Ascending aorta (tissue), 2 donors: ENCODE data around the gene ABLIM2. TPM values are rescaled to one million over a fixed set of nuclear protein-coding genes. Genes with fewer than 3 reads are reported as not detected.

Experiments
- DNase-seq, 2 donors: peaks; one replicate each; pipeline ENCODE4 v3.0.0-alpha.2; 2019; ENCODE audit warnings: low spot score in 2 of 2
- H3K27ac ChIP-seq, 2 donors: fragments of 200-600 bp; sonication (generic); one replicate each; pipeline ENCODE4 v1.5.1; 2016 to 2017; ENCODE audit warnings: mild to moderate bottlenecking in 1 of 2
- H3K27me3 ChIP-seq: fragments of 200-600 bp; sonication (generic); one replicate; pipeline ENCODE4 v1.5.1; 2017
- H3K36me3 ChIP-seq, 2 donors: fragments of 200-600 bp; sonication (generic); one replicate each; pipeline ENCODE4 v1.5.1; 2016
- H3K4me1 ChIP-seq, 2 donors: fragments of 200-600 bp; sonication (generic); one replicate each; pipeline ENCODE4 v1.5.1; 2016 to 2017; ENCODE audit warnings: mild to moderate bottlenecking in 1 of 2
- H3K4me3 ChIP-seq, 2 donors: fragments of 200-600 bp; sonication (generic); one replicate each; pipeline ENCODE4 v1.5.1; 2016 to 2017; ENCODE audit warnings: mild to moderate bottlenecking in 1 of 2
- H3K9me3 ChIP-seq, 2 donors: fragments of 200-600 bp; sonication (generic); one replicate each; pipeline ENCODE4 v1.5.1; 2016
- CTCF ChIP-seq, 3 experiments: fragments of 200-600 bp in 2 of 3; fragments of 450-650 bp in 1 of 3; sonication (generic) in 2 of 3; IDR thresholded peaks; one replicate each; pipeline ENCODE4 v1.5.1; 2016 to 2019; ENCODE audit warnings: antibody characterized with exemption in 3 of 3, mild to moderate bottlenecking in 1 of 3, moderate library complexity in 1 of 3
- intact Hi-C: fragments of 100-400 bp; cut with DNase I; formaldehyde crosslinking; loops from one replicate; pipeline ENCODE4 v1.15.1; 2023
- total RNA-seq: library from RNA; depleted of rRNA; stranded (reverse); fragments of >200 nt; gene quantifications from one replicate; pipeline ENCODE4 v1.1.0, GENCODE V29; 2016

Gene ABLIM2
- total RNA-seq, 1 donor from 2014 or later: 30.8 TPM

- Histone ChIP-seq H3K9me3 (no peaks in the 10 kb centered on the region), H3K36me3 (no peaks in the 10 kb centered on the region), H3K4me1 (peaks cover 0 to 3% of the 10 kb centered on the region in 2 donors), H3K27ac (no peak overlapping the region), H3K27me3 (no peaks in the 10 kb centered on the region), H3K4me3 (no peak overlapping the region)
- DNase-seq: no peak
- no peak for TF ChIP-seq CTCF (IDR thresholded peaks at IDR 0.05)
- intact Hi-C loops: no loop called here
Measured at GRCh38 chr4:7943211-7943610, 215.4 kb downstream of the ABLIM2 start.

GRCh38 chr4:7941965-7942496 lies 216.6 kb downstream of the ABLIM2 start:
- Histone ChIP-seq H3K4me3 (no peak overlapping the region), H3K36me3 (no peaks in the 10 kb centered on the region), H3K4me1 (peaks cover 0 to 6% of the 10 kb centered on the region in 2 donors), H3K27ac (no peak overlapping the region), H3K9me3 (no peaks in the 10 kb centered on the region), H3K27me3 (no peaks in the 10 kb centered on the region)
- TF ChIP-seq CTCF (IDR thresholded peaks at IDR 0.05): no peak
- intact Hi-C loops: no loop called here
- DNase-seq: no peak

DNA sequence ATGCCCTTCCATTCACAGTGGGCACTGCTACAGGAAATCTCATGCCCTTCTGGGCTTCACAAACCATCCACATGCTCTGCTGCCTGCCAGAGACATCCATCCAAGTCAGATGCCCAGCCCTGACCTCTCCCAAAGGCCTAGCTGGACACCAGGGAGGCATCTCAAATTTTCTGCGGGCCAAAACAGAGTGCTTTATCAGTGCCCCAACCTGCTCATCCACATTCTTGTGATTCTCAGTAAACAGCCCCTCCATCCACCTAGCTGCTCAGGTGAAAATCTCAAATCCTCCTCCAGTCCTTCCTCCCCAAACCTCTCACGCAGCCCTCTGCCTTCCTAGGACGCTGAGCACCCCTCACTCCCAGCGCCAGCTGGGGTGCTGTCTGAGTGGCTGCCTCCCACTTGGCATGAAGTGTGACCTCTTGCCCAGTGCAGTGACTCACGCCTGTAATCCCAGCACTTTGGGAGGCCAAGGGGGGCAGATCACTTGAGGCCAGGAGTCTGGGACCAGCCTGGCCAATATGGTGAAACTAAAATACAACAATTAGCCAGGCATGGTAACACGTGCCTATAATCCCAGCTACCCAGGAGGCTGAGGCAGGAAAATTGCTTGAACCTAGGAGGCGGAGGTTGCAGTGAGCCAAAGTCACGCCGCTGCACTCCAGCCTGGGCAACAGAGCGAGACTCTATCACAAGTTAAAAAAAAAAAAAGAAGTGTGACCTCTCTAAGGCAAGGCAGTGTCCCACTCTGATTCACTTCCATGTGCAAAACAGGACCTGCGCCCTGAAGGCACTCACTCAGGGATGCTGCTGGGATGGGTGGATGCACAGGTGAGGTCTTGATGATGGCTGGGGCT lies 217.3 kb downstream of the ABLIM2 start:
- Histone ChIP-seq H3K4me3 (no peak overlapping the region), H3K9me3 (no peaks in the 10 kb centered on the region), H3K36me3 (no peaks in the 10 kb centered on the region), H3K27ac (no peak overlapping the region), H3K4me1 (peaks cover 0 to 6% of the 10 kb centered on the region in 2 donors), H3K27me3 (no peaks in the 10 kb centered on the region)
- TF ChIP-seq CTCF (IDR thresholded peaks at IDR 0.05): no peak
- no peak for DNase-seq
- intact Hi-C loops: no loop called here

DNA sequence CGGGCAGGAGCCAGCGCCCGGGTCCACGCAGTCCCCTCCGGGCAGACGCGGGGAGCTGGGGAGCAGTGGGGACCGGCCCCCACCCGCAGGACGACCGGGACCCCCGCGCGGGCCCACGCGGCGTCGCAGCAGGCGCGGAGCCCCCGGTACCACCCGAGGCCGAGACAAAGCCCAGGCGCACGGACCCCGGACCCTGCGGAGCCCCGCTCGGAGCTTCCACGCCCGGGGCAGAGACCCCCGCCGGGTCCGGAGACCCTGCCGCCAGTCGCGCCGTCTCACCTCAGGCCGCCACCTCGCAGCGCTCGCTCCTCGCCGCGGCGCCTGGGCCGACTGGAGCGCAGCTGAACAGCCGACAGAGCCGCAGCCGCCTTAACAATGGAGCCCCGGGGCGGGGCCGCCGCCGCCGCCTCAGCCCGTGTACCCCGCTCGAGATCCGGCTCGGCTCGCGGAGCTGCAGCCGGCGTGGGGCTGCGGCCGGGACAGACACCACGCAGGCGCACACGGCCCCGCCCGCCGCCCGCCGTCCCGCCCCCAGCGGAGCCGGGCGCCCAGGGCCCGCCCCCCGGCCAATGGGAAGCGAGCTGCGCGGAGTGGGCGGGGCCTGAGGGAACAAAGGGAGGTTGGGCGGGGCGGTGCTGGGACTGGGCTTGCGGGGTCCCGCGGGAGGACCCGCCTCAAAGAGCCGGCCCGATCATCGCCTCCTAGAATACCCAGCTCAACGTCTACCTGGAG lies 219.1 kb downstream of the ABLIM2 start, which contains the start of gene AFAP1:
Gene AFAP1, minus strand, starts transcription at position 485 of the 732 bp plus-strand sequence. CDS start 67,783 bp downstream, outside the sequence.
- TF ChIP-seq CTCF (IDR thresholded peaks at IDR 0.05): no peak
- H3K27ac ChIP-seq: peak within 1 kb of the TSS; percentile 82 to 93
- peak within 1 kb of the TSS; percentile 77 to 99 for H3K4me3 ChIP-seq
- H3K27me3 ChIP-seq: no peaks in the 10 kb centered on the region
- no peaks in the 10 kb centered on the region for H3K9me3 ChIP-seq
- peaks cover 0 to 11% of the 10 kb centered on the region in 2 donors for H3K4me1 ChIP-seq
- no peaks in the 10 kb centered on the region for H3K36me3 ChIP-seq
- intact Hi-C loops: loop anchor here (1.0 to 5.0 kb wide), 6 partner anchors 21 to 82 kb away; no protein-coding TSS in a partner anchor
- peak; percentile 33 to 93 for DNase-seq

DNA sequence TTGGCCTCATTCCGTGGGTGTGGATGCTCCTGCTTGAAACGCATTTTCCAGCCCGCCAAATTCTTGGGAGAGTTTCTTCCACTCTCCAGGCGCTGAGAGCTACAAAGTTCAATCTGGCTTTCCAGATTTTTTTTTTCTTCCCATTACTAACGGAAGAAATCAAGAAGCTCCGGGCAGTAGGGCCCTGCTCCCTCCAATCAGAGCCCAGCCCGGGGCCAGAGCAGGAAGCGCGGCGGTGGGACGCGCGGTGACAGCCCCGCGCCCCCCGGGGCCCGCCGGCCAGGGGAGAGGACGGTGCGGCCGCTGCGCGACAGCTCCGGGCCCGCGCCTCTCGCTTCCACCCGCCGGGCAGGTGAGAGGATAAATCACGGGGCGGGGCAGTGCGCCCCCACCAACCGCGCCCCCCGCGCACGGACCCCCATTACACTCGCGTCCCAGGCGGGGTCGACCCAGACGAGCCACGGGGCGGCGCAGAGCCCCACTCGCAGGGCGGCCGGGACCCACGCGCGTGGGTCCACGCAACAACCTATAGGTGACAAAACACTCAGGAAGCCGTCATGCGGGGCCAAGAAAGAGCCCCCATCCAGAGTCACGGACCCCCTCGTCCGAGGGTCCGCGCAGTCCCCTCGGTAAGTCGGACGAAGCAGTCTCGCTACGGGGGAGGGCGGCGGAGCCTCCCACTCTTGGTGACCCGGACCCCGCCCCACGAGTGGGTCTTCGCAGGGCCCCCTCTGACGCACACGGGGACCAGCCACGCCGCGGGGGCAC lies 219.8 kb downstream of the ABLIM2 start:
- Histone ChIP-seq H3K9me3 (no peaks in the 10 kb centered on the region), H3K27me3 (no peaks in the 10 kb centered on the region), H3K36me3 (no peaks in the 10 kb centered on the region), H3K27ac (peak overlapping the region; percentile 82 to 93), H3K4me3 (peak overlapping the region; percentile 77 to 99), H3K4me1 (peaks cover 0 to 11% of the 10 kb centered on the region in 2 donors)
- TF ChIP-seq CTCF (IDR thresholded peaks at IDR 0.05): no peak
- no peak for DNase-seq
- intact Hi-C loops: loop anchor here (1.0 to 5.0 kb wide), 7 partner anchors 22 to 134 kb away; no protein-coding TSS in a partner anchor
